Upper lobe of left lung (tissue), 6 donors: ENCODE measurements around the gene PDXK. TPM values are rescaled to one million over a fixed set of nuclear protein-coding genes. Genes with fewer than 3 reads are reported as not detected.

ENCODE experiments used
- ATAC-seq, 2 donors: fragments of 200-7000 bp; cut with Tn5 transposase; one replicate each; pipeline ENCODE4 v1.9.1; 2022; ENCODE audit warnings: mild to moderate bottlenecking in 2 of 2, moderate library complexity in 2 of 2; ENCODE audit not compliant: low FRiP score in 2 of 2
- DNase-seq, 2 donors: peaks; one replicate each; pipeline ENCODE4 v3.0.0-alpha.2; 2019 to 2020
- H3K27ac ChIP-seq, 4 donors: fragments of 200-600 bp; sonication (generic); one replicate each; pipeline ENCODE4 v1.5.1; 2016 to 2019
- H3K27me3 ChIP-seq, 4 donors: fragments of 200-600 bp; sonication (generic); one replicate each; pipeline ENCODE4 v1.5.1; 2017 to 2019
- H3K36me3 ChIP-seq, 4 donors: fragments of 200-600 bp; sonication (generic); one replicate each; pipeline ENCODE4 v1.5.1; 2016 to 2019
- H3K4me1 ChIP-seq, 4 donors: fragments of 200-600 bp; sonication (generic); one replicate each; pipeline ENCODE4 v1.5.1; 2018 to 2019
- H3K4me3 ChIP-seq, 4 donors: fragments of 200-600 bp; sonication (generic); one replicate each; pipeline ENCODE4 v1.5.1; 2017 to 2019; ENCODE audit warnings: mild to moderate bottlenecking in 2 of 4, moderate library complexity in 1 of 4
- H3K9me3 ChIP-seq, 4 donors: fragments of 200-600 bp; sonication (generic); one replicate each; pipeline ENCODE4 v1.5.1; 2018 to 2019
- EP300 ChIP-seq, 4 donors: sonication (generic); formaldehyde crosslinking; IDR thresholded peaks; one replicate each; pipeline ENCODE4 v1.5.1; 2017; ENCODE audit warnings: antibody characterized with exemption in 4 of 4, control low read depth in 2 of 4
- POLR2A ChIP-seq, 4 donors: fragments of 450-650 bp; IDR thresholded peaks; one replicate each; pipeline ENCODE4 v1.5.1; 2016 to 2017; ENCODE audit warnings: antibody characterized with exemption in 4 of 4, mild to moderate bottlenecking in 2 of 4
- POLR2AphosphoS5 ChIP-seq, 2 donors: sonication (generic); formaldehyde crosslinking; IDR thresholded peaks; one replicate each; pipeline ENCODE4 v1.5.1; 2017; ENCODE audit warnings: antibody characterized with exemption in 2 of 2
- WGBS, 2 donors: methylation state at CpG; one replicate each; pipeline ENCODE4 v1.1.5; 2017 to 2018; 5-methylcytosine and 5-hydroxymethylcytosine counted together
- total RNA-seq, 6 donors: library from RNA; depleted of rRNA in 4 of 6; stranded (reverse); fragments of >200 nt in 4 of 6; gene quantifications; one replicate each; pipeline versions ENCODE4 v1.1.0 to v1.2.1, GENCODE V29; 2016 to 2021
- TF ChIP-seq, protein P1 (sequence below), 6 experiments: fragments of 450-650 bp in 4 of 6; fragments of 200-600 bp in 2 of 6; sonication (generic) in 2 of 6; IDR thresholded peaks; one replicate each; pipeline ENCODE4 v1.5.1; 2016 to 2019; ENCODE audit warnings: antibody characterized with exemption in 6 of 6
- donor health status: DM: no; HTN: no; CAD: no; lungs with moderate emphysema.
- donor health status: DM: no; HTN: yes; CAD: no; lungs with severe emphysema.

The PDXK gene
- total RNA-seq, 6 donors from 2014 or later = 105 to 301 (median 207) TPM

DNA sequence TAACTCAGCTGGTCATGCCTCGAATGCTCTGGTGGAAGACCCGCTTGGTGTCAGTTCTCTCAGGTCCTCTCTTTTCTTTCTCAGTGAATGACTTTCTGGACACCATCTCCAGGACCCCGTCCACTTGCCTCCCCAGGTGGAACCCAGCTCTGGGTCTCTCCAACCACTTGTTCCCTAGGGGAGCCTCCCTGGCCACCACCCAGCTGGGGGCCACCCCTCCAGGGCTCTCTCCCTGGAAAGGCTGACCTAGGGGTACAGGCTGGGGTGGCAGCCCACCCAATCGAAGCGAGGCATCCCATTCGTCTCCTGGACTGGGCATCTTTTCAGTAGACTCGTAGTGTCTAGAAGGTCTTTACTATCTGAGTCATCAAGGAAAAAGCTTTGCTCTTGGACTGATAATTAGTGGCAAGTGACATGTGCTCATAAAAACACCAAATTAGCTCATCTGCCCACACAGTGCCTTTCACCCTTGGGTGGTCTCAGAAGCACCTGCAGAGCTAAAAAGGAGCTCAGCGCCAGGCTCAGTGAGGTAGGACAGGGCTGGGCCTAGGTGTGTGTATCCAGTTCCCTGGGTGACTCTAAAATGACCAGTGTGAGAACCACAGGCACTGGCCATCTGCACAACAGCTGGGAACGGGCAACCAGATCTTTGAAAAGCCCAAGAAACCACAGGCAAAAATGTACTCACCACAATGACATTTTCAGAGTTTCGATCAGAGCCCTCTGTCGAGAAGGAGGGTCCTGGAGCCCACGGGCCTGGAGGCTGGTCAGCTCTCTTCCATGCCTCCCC, 2.4 kb upstream of the PDXK start:
- H3K4me3 ChIP-seq = no peak overlapping the region
- peaks cover 22 to 33% (median 24%) of the 10 kb centered on the region in 4 donors for H3K4me1 ChIP-seq
- no peak overlapping the region for H3K27ac ChIP-seq
- ATAC-seq (no peak), DNase-seq (no peak)
- H3K9me3 ChIP-seq = no peaks in the 10 kb centered on the region
- 78 to 91% methylated on average over 9 to 12 of the region's 12 CpGs for WGBS, 2 donors
- no peaks in the 10 kb centered on the region for H3K27me3 ChIP-seq
- H3K36me3 ChIP-seq = no peaks in the 10 kb centered on the region
- TF ChIP-seq, protein P1, sequence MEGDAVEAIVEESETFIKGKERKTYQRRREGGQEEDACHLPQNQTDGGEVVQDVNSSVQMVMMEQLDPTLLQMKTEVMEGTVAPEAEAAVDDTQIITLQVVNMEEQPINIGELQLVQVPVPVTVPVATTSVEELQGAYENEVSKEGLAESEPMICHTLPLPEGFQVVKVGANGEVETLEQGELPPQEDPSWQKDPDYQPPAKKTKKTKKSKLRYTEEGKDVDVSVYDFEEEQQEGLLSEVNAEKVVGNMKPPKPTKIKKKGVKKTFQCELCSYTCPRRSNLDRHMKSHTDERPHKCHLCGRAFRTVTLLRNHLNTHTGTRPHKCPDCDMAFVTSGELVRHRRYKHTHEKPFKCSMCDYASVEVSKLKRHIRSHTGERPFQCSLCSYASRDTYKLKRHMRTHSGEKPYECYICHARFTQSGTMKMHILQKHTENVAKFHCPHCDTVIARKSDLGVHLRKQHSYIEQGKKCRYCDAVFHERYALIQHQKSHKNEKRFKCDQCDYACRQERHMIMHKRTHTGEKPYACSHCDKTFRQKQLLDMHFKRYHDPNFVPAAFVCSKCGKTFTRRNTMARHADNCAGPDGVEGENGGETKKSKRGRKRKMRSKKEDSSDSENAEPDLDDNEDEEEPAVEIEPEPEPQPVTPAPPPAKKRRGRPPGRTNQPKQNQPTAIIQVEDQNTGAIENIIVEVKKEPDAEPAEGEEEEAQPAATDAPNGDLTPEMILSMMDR (IDR thresholded peaks at IDR 0.05) = no peak
- no peak for TF ChIP-seq POLR2A (IDR thresholded peaks at IDR 0.05)
- no peak for TF ChIP-seq POLR2AphosphoS5 (IDR thresholded peaks at IDR 0.05)
- no peak for TF ChIP-seq EP300 (IDR thresholded peaks at IDR 0.05)

DNA sequence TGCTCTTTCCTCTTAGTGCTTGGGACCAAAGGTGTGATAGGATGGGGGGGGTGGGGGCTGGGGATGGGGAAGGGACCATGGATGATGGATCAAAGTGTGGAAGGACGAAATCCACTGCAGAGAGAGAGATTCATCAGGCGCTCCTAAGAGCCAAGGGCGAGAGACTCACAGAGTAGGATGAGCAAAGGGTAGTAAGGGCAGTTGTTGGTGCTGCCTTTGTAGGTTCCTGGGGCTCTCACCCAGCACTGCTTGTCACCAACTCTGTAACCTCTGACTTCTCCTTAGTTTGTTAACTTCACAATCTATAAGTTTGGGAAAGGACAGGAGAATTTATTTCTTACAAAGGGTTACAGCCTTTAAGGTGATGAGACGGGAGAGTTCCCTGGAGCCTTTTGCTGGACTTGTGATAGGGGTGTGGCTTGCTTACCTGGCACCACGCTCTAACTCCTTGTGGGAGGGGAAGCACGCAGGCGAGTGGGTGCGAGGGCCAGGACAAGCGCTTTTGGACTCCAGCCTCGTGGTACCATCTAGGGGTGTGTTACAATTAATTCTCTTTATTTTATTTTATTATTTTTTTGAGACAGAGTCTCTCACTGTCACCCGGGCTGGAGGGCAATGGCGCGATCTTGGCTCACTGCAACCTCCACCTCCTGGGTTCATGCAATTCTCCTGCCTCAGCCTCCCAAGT, 1.6 kb upstream of the PDXK start:
- 76 to 87% methylated on average over 13 of the region's 13 CpGs for WGBS, 2 donors
- Histone ChIP-seq H3K27ac (no peak overlapping the region), H3K4me3 (no peak overlapping the region), H3K4me1 (peaks cover 30 to 37% (median 32%) of the 10 kb centered on the region in 4 donors), H3K9me3 (no peaks in the 10 kb centered on the region), H3K27me3 (no peaks in the 10 kb centered on the region), H3K36me3 (no peaks in the 10 kb centered on the region)
- TF ChIP-seq POLR2A (IDR thresholded peaks at IDR 0.05) = no peak
- TF ChIP-seq, protein P1 (IDR thresholded peaks at IDR 0.05) = no peak
- TF ChIP-seq POLR2AphosphoS5 (IDR thresholded peaks at IDR 0.05) = no peak
- no peak for TF ChIP-seq EP300 (IDR thresholded peaks at IDR 0.05)
- no peak for DNase-seq
- no peak for ATAC-seq

DNA sequence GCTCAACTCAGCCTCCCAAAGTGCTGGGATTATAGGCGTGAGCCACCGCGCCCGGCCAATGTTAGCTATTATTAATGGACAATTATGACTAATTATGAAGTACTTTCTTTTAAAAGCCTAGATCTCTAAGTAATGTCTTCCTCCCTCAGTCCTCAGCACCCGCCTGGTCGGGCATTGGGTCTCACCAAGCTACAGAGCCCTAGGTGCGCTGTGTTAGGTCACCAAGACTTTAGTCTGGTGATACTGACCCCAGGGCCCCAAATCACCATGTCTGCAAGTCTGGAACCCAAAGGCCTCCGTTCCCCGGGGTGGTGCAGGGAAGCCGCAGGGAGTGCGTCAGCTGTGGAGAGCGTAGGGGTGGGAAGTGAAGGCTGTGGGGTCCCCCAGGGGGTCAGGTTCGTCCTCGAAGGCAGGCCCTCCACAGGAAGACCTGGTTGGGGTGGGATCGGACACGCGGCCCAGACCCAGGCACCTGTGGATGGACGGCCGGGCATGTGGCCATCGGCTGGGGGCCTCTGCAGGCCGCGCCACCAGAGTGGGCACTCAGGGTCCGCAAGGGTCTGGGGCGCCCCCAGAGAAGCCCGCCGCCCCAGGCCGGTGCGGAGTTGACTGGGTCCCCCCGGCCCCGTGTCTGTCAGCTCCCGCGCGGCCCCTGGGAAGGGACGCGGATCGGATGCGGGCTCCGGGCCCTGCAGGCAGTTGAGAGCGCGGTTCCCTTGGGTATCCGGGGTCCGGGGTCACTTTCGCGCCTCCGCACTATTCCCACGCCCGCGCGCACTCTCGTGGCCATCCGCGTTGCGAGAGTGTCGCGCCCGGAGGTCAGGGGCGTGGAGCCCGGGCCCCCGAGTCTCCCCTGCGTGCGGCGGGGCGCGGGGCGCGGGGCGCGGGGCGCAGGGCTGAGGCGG, 710 bp upstream of the PDXK start:
- DNase-seq (no peak), ATAC-seq (peak in 1 of 2 donors; percentile 28)
- Histone ChIP-seq H3K36me3 (peaks cover 0 to under 1% (median under 1%) of the 10 kb centered on the region in 4 donors), H3K27me3 (no peaks in the 10 kb centered on the region), H3K4me1 (peaks cover 33 to 37% (median 34%) of the 10 kb centered on the region in 4 donors), H3K9me3 (no peaks in the 10 kb centered on the region), H3K27ac (peak overlapping the region; percentile 73 to 98 (median 96)), H3K4me3 (peak overlapping the region; percentile 30 to 97 (median 86))
- TF ChIP-seq POLR2A (IDR thresholded peaks at IDR 0.05) (no peak), POLR2AphosphoS5 (IDR thresholded peaks at IDR 0.05) (no peak), EP300 (IDR thresholded peaks at IDR 0.05) (no peak)
- TF ChIP-seq, protein P1 (IDR thresholded peaks at IDR 0.05) = peak in 1 of 6 experiments; percentile 4
- WGBS, 2 donors = 32 to 95% methylated on average over 8 to 37 of the region's 70 CpGs

DNA sequence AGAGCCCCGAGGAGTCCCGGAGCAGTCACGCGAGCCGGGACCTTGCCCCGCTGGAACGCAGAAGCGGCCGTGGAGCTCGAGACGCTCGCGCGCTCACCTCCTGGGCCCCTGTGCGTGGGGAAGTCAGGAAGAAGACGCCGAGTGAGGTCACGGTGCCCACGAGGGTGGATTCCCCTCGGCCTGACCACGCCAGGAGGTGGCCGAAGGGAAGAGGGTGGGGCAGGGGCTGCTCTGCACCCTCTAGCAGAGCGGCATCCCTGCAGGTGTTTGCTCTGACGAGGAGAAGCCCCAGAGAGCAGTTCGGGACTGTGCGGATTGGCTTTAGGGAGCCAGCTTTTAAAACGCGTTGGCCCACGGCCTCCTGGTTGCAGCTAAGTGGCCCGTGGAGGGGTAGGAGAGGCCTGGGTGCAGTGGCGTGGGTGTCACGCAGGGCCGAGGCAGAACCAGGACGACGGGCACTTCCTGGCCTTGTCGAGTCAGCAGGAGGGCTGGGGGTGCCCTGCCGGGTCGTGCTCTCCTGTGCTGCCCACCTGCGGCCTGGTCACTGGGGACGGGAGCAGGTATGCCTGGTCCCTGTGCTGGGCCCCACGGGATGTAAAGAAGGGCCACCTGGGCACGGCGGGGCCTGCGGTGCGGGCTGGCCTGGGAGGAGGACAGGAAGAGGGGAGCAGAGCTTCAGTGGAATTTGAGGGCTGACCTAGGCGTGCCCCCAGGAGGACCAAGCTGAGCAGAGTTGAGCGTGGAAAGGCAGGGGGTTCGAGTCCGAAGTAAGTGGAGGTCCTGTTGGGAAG, 1.0 kb downstream of the PDXK start:
- Histone ChIP-seq H3K27ac (peak overlapping the region; percentile 93 to 98 (median 96)), H3K4me3 (peak overlapping the region; percentile 79 to 97 (median 95)), H3K4me1 (peaks cover 37 to 49% (median 40%) of the 10 kb centered on the region in 4 donors), H3K9me3 (no peaks in the 10 kb centered on the region), H3K27me3 (no peaks in the 10 kb centered on the region), H3K36me3 (peaks cover 6 to 13% (median 9%) of the 10 kb centered on the region in 4 donors)
- TF ChIP-seq, protein P1 (IDR thresholded peaks at IDR 0.05) = peak in 1 of 6 experiments; percentile 9
- TF ChIP-seq POLR2A (IDR thresholded peaks at IDR 0.05) (peak in 1 of 4 donors; percentile 18), EP300 (IDR thresholded peaks at IDR 0.05) (no peak), POLR2AphosphoS5 (IDR thresholded peaks at IDR 0.05) (no peak)
- peak; percentile 17 to 27 for ATAC-seq
- WGBS, 2 donors = 21 to 66% methylated on average over 10 to 24 of the region's 49 CpGs
- no peak for DNase-seq
